Lower leg skin (tissue), 4 donors: ENCODE results near the gene PLS1. TPM values are rescaled to one million over a fixed set of nuclear protein-coding genes. Genes with fewer than 3 reads are reported as not detected.
"Not testable (repeated sequence)": the region's sequence is repeated elsewhere in the genome, so short reads cannot be mapped to it uniquely, and the experiment has no call there.

Experiments
- DNase-seq, 2 donors: peaks; one replicate each; pipeline ENCODE4 v3.0.0-alpha.2; 2019; ENCODE audit warnings: low spot score in 2 of 2
- H3K4me3 ChIP-seq: fragments of 200-600 bp; sonication (generic); 2 replicates; pipeline ENCODE4 v1.5.1; 2017; ENCODE audit warnings: mild to moderate bottlenecking, low read depth; ENCODE audit not compliant: poor library complexity, severe bottlenecking
- POLR2A ChIP-seq, 2 donors: fragments of 450-650 bp; IDR thresholded peaks; one replicate each; pipeline ENCODE4 v1.6.1; 2016 to 2017; ENCODE audit warnings: antibody characterized with exemption in 2 of 2, mild to moderate bottlenecking in 1 of 2, moderate library complexity in 1 of 2
- whole genome bisulfite sequencing, 2 donors: methylation state at CpG; one replicate each; pipeline ENCODE4 v1.1.5; 2018; 5-methylcytosine and 5-hydroxymethylcytosine counted together
- intact Hi-C: fragments of 100-400 bp; cut with DNase I; formaldehyde crosslinking; loops from one replicate; pipeline ENCODE4 v1.15.0; 2023; ENCODE audit warnings: low total_unique reads
- total RNA-seq, 4 donors: library from RNA; depleted of rRNA; stranded (reverse); fragments of >200 nt; gene quantifications; one replicate each; pipeline ENCODE4 v1.1.0, GENCODE V29; 2016
- TF ChIP-seq, protein P1 (sequence below), 3 donors: fragments of 450-650 bp; IDR thresholded peaks; one replicate each; pipeline ENCODE4 v1.5.1; 2016; ENCODE audit warnings: antibody characterized with exemption in 3 of 3, mild to moderate bottlenecking in 3 of 3, moderate library complexity in 2 of 3

PLS1 gene
- total RNA-seq, 4 donors from 2014 or later: 6.1 to 8.6 (median 6.9) TPM

DNA sequence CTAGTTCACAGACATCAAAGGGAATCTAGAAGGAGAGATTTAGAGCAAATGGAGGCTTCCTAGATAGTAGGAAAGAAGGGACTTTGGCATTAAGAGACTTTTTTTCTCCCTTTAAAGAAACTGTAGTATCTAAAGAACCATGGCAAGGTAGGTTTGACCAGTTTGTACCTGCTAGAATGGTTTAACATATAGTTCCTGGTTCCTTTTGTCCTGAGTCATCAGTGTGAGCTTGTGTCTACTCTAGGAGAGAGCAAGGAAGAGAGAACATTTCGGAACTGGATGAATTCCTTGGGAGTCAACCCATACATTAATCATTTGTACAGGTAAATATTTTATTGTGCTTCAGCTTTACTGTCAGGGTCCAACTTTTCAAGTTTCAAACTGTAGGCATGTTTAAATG is 98.0 kb downstream of the PLS1 start:
- TF ChIP-seq POLR2A (IDR thresholded peaks at IDR 0.05): no peak
- TF ChIP-seq, protein P1, sequence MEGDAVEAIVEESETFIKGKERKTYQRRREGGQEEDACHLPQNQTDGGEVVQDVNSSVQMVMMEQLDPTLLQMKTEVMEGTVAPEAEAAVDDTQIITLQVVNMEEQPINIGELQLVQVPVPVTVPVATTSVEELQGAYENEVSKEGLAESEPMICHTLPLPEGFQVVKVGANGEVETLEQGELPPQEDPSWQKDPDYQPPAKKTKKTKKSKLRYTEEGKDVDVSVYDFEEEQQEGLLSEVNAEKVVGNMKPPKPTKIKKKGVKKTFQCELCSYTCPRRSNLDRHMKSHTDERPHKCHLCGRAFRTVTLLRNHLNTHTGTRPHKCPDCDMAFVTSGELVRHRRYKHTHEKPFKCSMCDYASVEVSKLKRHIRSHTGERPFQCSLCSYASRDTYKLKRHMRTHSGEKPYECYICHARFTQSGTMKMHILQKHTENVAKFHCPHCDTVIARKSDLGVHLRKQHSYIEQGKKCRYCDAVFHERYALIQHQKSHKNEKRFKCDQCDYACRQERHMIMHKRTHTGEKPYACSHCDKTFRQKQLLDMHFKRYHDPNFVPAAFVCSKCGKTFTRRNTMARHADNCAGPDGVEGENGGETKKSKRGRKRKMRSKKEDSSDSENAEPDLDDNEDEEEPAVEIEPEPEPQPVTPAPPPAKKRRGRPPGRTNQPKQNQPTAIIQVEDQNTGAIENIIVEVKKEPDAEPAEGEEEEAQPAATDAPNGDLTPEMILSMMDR (IDR thresholded peaks at IDR 0.05): no peak
- DNase-seq: no peak
- WGBS, 2 donors: 82 to 94% methylated on average over 1 of the region's 1 CpG
- intact Hi-C loops: no loop called here
- H3K4me3 ChIP-seq: no peak overlapping the region

DNA sequence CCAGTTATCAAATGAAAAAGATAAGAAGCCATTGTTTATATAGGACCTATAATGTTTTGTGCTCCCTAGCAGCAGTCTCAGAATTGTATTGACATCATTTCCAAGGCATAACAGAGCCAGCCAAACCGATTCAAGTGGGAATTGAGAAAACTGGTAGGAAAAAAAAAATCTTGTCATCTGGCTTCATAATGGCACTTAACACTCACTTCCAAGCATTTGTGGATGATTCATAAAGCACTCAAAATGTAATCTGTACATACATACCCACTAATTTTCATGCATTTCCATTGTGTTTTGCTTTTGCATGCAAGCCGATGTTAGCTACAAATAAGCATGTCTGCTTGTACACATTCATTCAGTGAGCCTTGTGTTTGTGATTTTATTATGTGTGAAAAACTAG is 109.0 kb downstream of the PLS1 start:
- intact Hi-C loops: no loop called here
- no peak for DNase-seq
- 59 to 64% methylated on average over 2 of the region's 2 CpGs for WGBS, 2 donors
- TF ChIP-seq POLR2A (IDR thresholded peaks at IDR 0.05): no peak
- TF ChIP-seq, protein P1 (IDR thresholded peaks at IDR 0.05): no peak
- no peak overlapping the region for H3K4me3 ChIP-seq

DNA sequence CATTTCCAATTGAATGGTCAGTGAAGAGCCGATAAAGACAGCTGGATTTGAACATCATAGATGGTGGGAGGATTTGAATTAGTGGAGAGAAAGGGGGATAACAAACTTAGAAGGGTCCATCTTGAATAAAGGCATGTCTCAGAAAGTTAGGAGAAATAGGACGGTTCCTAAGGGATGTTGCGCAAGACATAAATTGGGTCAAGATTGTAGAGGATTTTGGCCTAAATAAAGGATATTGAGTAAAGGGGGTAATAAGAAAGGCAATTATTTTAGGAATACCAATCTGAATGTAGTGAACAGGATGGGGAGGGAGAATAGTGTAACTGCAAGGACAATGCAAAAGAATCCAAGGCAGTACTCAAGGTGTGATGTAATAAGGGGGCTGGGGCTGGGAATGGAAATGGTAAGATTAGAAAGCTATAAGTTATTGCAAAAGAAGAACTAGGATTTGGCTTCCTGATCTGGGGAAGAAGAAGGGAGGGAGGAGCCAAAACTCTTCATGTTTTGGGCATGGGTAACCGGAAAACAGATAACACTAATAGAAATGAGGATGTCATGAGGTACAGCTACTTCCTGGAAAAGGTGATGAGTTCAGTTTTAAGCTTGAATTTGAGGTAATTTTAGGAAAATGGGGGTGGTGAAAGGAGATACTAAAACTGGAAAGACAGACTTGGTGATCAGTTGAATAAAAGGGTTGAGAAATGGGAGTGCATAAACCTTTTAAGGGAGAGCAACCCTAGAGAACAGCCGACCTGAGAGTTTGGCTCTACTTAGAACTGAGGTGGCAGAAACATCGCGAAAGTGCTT is 110.3 kb downstream of the PLS1 start:
- intact Hi-C loops: no loop called here
- DNase-seq: no peak
- no peak overlapping the region for H3K4me3 ChIP-seq
- no peak for TF ChIP-seq POLR2A (IDR thresholded peaks at IDR 0.05)
- TF ChIP-seq, protein P1 (IDR thresholded peaks at IDR 0.05): no peak
- 84 to 89% methylated on average over 7 of the region's 7 CpGs for WGBS, 2 donors

DNA sequence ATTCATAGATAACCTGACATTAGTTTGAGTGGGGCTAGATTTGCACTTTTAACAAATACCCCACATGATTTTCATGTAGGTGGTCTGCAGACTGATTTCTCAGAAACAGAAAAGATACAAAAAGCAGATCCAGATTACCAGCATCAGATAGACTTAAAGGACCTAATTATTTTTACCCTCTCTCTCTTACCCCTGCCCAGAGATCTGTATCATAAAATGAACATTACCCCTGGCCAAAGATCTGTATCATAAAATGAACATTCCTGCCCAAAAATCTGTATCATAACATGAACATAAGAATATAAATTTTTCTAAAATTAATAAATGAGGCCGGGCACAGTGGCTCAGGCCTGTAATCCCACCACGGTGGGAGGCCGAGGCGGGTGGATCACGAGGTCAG is 113.0 kb downstream of the PLS1 start:
- TF ChIP-seq, protein P1 (IDR thresholded peaks at IDR 0.05): no peak
- TF ChIP-seq POLR2A (IDR thresholded peaks at IDR 0.05): no peak

DNA sequence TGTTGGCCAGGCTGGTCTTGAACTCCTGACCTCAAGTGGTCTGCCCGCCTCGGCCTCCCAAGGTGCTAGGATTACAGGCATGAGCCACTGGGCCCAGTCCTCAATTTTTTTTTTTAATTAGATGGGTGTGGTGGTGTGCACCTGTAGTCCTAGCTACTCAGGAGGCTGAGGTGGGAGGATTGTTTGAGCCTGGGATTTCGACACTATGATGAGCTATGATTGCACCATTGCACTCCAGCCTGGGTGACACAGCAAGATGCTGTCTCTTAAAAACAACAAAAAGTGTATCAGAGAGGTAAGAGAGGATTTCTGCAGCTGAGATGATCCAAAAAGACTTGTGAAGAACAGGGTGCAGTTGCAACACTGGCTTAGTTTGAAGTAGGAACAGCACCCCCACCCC is 118.7 kb downstream of the PLS1 start:
- DNase-seq, H3K4me3 ChIP-seq, intact Hi-C loops: not testable (repeated sequence)
- WGBS, 2 donors: 94 to 95% methylated on average over 3 of the region's 3 CpGs

More for the DNA sequence above, 113.0 kb downstream of the PLS1 start:
- H3K4me3 ChIP-seq: no peak overlapping the region
- 91 to 97% methylated on average over 5 of the region's 5 CpGs for WGBS, 2 donors
- DNase-seq: no peak
- intact Hi-C loops: no loop called here

DNA sequence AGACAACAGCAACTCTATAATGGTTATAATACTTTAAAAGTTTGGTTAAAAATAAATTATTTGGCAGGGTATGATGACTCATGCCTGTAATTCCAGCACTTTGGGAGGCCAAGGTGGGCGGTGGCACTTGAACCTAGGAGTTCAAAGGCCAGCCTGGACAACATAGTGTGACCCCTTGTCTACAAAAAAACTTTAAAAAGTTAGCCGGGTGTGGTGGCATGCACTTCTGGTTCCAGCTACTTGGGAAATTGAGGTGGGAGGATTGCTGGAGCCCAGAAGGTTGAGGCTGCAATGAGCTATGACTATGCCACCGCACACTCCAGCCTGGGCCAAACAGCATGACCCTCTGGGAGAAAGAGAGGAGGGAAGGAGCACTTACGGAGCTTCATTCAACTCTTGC is 119.9 kb downstream of the PLS1 start:
- no peak overlapping the region for H3K4me3 ChIP-seq
- intact Hi-C loops: no loop called here
- no peak for DNase-seq
- TF ChIP-seq POLR2A (IDR thresholded peaks at IDR 0.05): no peak
- TF ChIP-seq, protein P1 (IDR thresholded peaks at IDR 0.05): no peak
- WGBS, 2 donors: 85 to 86% methylated on average over 4 of the region's 4 CpGs
